NCI-H524 (cell line): ENCODE measurements around the gene PRKAG2.

Source experiments
- DNase-seq, 2 experiments: peaks; one replicate each; lab custom pipeline; 2025; lab: John Stamatoyannopoulos, UW

PRKAG2 gene

DNA sequence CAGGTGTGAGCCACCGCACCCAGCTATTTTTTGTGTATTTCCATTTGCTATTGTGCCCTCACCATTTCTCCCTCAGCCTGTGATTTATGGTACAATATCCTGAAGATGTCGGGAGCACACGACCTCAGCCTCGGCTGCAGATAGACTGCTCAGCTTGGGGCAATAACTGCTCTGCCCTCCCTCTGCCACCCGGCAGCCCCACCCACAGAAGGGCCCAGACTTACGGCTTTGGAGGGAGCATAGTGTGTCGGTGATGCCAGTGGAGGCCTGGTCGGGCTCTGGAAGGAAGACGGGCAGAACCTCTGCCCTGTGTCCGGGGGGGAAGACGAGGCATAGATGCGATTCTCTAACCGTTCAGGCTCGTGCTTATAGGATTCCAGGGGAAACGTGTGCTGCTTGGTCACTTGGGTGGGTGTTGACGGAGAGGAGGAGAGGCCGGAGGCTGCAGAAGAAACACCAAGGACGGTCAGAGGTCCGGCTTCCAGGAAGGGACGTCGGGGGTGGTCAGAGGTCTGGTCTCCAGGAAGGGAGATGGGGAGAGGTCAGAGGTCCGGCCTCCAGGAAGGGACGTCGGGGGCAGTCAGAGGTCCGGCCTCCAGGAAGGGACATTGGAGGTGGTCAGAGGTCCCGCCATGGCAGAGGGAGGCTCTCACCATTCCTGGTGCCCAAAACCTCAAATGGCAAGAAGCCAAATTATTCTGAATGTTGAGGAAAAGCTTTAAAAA lies 201.6 kb downstream of the PRKAG2 start:
- DNase-seq: no peak

DNA sequence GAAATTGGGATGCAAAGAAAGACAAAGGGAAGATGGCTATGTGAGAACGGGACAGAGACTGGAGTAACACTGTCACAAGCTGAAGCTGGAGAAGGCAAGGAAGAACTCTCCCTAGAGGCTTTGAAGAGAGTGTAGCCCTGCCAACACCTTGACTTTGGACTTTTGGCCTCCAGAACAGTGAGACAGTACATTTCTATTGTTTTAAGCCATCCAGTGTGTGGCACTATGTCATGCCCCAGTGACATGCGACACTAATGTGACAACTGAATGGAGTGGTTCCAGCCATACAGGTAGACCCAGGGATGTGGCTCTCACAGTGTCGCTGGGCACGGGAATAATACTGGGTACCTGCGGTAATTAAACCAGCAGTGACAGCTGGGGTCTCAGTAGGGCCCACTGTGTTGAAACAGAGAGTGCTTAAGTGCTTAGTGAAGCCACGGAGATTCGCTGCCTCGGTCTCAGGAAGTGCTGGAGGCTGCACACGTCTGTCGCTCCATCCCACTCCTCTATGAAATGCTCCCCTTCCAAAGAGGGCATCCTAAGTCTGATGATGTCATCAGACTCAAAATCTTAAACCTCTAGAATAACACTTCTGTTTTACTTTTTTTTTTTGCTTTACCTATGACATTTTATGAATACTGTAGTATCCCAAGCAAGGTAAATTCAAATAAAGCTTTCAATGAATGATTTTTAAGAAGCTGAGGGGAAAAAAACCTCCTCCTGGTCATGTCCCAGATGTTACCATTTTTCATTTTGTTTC lies 202.6 kb downstream of the PRKAG2 start:
- peak in 1 of 2 experiments; percentile 54 for DNase-seq

- no peak for DNase-seq
Measured at GRCh38 chr7:151673216-151673615, 203.7 kb downstream of the PRKAG2 start.

- DNase-seq: no peak
Measured at GRCh38 chr7:151672716-151673115, 204.2 kb downstream of the PRKAG2 start.

GRCh38 chr7:151671514-151671913 lies 205.4 kb downstream of the PRKAG2 start:
- DNase-seq: no peak

GRCh38 chr7:151669762-151670161 lies 207.2 kb downstream of the PRKAG2 start:
- no peak for DNase-seq

DNA sequence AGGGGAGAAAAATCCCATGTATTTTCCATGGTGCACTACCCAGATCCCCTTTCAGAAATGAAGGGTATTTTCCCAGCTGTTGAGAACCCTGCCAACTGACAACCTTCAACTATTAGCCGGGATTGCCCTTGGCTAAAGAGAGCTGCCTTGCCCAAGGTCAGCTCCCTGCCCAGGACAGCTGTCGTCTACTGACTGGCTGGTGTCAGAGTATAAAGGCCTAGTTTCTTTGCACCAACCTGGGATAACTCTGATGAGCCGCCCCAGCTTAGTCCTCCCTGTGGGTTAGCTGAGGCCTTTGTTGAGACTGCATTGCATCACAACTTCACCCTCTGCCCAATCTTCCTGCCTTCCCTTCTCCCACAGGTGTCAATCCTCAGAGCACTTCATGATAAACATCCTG lies 210.0 kb downstream of the PRKAG2 start:
- no peak for DNase-seq

GRCh38 chr7:151665368-151665767 lies 211.5 kb downstream of the PRKAG2 start:
- no peak for DNase-seq

GRCh38 chr7:151664268-151664667 lies 212.6 kb downstream of the PRKAG2 start:
- DNase-seq: no peak

GRCh38 chr7:151663382-151664100 lies 213.4 kb downstream of the PRKAG2 start:
- DNase-seq: no peak

- DNase-seq: no peak
Measured at GRCh38 chr7:151662251-151662826, 214.6 kb downstream of the PRKAG2 start.

DNA sequence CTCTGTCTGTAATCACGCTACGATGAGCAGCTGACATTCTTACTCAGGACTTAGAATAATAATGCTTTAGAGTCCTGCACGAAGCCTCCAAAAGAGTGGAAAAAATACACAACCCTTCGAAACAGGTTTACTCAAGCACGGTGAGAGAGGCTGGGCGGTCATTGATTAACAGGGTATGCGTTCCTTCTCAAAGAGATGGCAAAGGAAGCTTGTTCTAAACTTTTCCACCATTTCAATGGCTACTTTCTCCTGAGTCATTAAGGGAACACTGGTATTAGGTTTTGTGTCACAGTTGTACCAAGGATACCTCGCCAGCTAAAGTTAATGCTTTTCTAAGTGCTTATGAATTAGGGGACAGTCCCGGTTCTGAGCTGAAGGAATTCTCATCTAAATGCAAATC lies 215.3 kb downstream of the PRKAG2 start:
- DNase-seq: no peak

DNA sequence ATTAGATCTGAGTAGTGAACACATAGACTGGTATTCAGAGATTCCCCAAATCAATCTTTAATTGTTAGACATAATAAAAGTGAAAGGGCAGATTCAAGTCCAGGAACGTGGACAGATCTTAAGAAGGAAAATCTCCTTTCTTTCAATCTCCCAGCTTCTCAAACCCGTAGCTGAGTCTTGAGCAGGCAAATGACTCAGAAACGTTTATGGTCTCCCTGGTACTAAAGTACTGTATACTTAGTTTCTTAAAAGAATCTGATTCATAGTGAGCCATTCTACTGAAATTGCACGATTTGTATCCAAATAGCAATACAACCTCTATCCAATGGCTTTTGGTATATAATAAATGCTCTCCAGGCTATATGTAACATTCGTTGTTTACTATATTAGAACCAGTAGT lies 216.8 kb downstream of the PRKAG2 start:
- DNase-seq: no peak

- no peak for DNase-seq
Measured at GRCh38 chr7:151659219-151659618, 217.7 kb downstream of the PRKAG2 start.

DNA sequence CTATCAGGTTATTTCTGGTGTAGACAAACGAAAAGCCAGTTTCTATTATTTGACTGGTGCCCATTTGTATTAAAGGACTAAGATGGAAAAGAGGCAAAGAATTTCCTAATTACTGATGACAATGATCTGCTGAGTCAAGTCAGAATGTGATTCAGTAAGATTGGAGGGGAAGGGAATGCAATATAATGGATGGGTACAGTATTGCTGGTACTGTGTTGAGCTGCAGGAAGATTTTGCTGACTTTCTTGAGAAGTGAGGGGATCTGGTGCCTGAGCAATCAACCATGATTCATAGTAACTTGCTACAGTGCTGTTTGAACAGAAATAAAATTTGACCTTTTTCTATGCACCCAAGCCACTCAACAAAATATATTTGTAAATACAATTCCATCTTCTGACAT lies 218.1 kb downstream of the PRKAG2 start:
- no peak for DNase-seq

DNA sequence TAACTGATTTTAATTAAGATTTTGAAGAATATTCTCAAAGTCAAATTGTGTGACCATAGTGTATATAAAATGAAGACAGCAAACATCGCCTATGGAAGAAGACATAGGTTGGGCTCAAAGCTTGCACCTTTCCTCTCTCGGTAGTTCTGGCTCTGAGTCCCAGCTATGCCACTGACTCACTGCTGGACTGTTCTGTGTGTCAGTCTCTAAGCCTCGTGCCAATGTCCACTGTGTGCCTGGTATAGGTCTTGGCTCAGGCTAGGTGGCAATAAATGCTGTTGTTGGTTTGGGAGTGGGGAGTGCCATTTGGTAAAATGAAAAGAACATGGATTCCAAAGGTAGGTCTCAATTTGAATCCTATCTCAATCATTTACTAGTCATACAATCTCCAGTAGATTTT lies 219.7 kb downstream of the PRKAG2 start:
- no peak for DNase-seq

DNA sequence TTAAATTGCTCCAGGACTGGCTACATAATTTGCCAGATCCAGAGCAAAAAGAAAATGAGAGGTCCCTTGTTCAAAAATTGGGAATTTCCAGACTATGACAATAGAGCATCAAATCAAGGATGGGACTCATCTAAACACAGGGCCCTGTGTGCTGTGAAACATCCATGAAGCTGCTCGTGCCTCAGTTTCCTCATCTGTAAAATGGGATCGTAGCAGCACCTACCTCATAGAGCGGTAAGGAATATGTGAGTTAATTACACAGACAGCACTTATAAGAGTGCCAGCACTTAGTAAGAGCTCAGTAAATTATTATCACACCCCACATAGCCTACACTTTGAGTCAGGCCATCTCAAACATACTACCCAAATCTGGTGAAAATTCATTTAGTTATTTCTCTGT lies 221.4 kb downstream of the PRKAG2 start:
- no peak for DNase-seq

GRCh38 chr7:151652111-151652510 lies 224.8 kb downstream of the PRKAG2 start:
- peak; percentile 42 to 64 for DNase-seq

DNA sequence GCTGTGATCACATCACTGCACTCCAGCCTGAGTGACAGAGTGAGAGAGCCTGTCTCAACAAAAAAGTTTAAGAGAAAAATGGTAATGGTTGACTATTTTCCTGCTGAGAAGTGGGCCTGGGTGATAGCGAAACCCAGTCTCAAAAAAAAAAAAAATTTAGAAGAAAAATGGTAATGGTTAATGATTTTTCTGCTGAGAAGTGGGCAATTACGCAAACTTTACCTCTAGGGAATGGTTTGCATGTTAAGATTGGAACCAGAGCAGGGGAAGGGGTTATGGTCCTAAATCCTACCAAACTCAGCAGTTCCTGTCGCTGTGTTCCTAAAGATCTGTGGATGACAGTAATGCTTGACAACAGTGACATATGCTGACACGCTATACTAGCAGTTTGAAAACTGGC lies 226.8 kb downstream of the PRKAG2 start:
- no peak for DNase-seq

- no peak for DNase-seq
Measured at GRCh38 chr7:151648429-151648828, 228.5 kb downstream of the PRKAG2 start.

- no peak for DNase-seq
Measured at GRCh38 chr7:151647874-151648273, 229.0 kb downstream of the PRKAG2 start.

DNA sequence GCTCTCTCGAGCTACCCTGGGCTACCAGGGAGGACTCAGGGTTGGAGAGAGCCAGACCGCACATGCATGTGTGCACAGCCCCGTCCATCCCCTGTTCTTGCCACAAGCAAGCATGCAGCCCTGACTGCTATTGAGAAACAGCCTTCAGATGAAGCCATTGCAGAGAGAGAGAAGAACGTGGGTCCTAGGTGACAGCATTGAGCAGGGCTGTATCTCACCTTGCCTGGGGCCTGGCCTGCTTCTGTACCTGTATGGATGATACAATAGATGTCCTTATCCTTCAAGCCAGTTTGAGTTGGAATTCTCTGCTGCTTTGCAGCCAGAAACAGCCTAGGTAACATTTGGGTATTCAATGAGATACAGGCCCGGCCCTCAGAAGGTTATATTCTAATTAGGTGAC lies 229.9 kb downstream of the PRKAG2 start:
- DNase-seq: no peak

GRCh38 chr7:151645311-151645710 lies 231.6 kb downstream of the PRKAG2 start:
- no peak for DNase-seq
